Subcutaneous abdominal adipose tissue (tissue), 5 donors: ENCODE measurements around the gene GIPC1.
"Not testable (repeated sequence)": the region's sequence is repeated elsewhere in the genome, so short reads cannot be mapped to it uniquely, and the experiment has no call there.

Source experiments
- H3K27ac ChIP-seq: one replicate; pipeline ENCODE4 v1.7.0; 2013; ENCODE audit warnings: low read depth, mild to moderate bottlenecking, inconsistent platforms, low read length, moderate library complexity
- H3K27me3 ChIP-seq, 5 donors: one replicate each; pipeline ENCODE4 v1.7.0; 2013; ENCODE audit warnings: low read length in 5 of 5, inconsistent platforms in 1 of 5; ENCODE audit not compliant: control insufficient read depth in 5 of 5, insufficient read depth in 4 of 5
- H3K36me3 ChIP-seq, 5 donors: one replicate each; pipeline ENCODE4 v1.7.0; 2013; ENCODE audit warnings: low read length in 5 of 5; ENCODE audit not compliant: control insufficient read depth in 5 of 5, insufficient read depth in 5 of 5
- H3K4me1 ChIP-seq, 5 donors: one replicate each; pipeline ENCODE4 v1.7.0; 2013; ENCODE audit warnings: low read length in 5 of 5, mild to moderate bottlenecking in 3 of 5, moderate library complexity in 1 of 5; ENCODE audit not compliant: control insufficient read depth in 5 of 5, insufficient read depth in 5 of 5
- H3K4me3 ChIP-seq, 5 donors: one replicate each; pipeline ENCODE4 v1.7.0; 2013; ENCODE audit warnings: low read length in 5 of 5, low read depth in 1 of 5
- H3K9ac ChIP-seq, 5 donors: one replicate each; pipeline ENCODE4 v1.7.0; 2013; ENCODE audit warnings: low read length in 5 of 5, mild to moderate bottlenecking in 4 of 5, moderate library complexity in 3 of 5
- H3K9me3 ChIP-seq, 5 donors: one replicate each; pipeline ENCODE4 v1.7.0; 2013; ENCODE audit warnings: low read length in 5 of 5; ENCODE audit not compliant: control insufficient read depth in 5 of 5
- donor health status: healthy.
- donor health status: healthy.
- donor health status: healthy.
- donor health status: healthy.
- donor health status: healthy.

The GIPC1 gene

GRCh38 chr19:14496029-14496833, at the start of gene GIPC1:
GIPC1 (minus strand) TSS chr19:14496127; CDS start chr19:14482976, 13,151 bp downstream.
- Histone ChIP-seq H3K4me1 (peaks cover 15 to 35% (median 34%) of the 10 kb centered on the region in 5 donors), H3K27me3 (no peaks in the 10 kb centered on the region), H3K36me3 (peaks cover 0 to 13% (median 6%) of the 10 kb centered on the region in 5 donors), H3K9ac (peak within 1 kb of the TSS; percentile 26 to 79 (median 66)), H3K9me3 (no peaks in the 10 kb centered on the region), H3K27ac (peak within 1 kb of the TSS; percentile 88), H3K4me3 (peak within 1 kb of the TSS; percentile 43 to 80 (median 72))

- H3K9ac ChIP-seq, result no peak overlapping the region
These were observed 49.8 kb upstream of the GIPC1 start for GRCh38 chr19:14545716-14546082.

GRCh38 chr19:14544977-14545715, 49.2 kb upstream of the GIPC1 start:
- H3K4me3 ChIP-seq, result peak overlapping the region in 1 of 5 donors; percentile 15
- peak overlapping the region in 1 of 5 donors; percentile 50 for H3K9ac ChIP-seq
- H3K9me3 ChIP-seq, result no peaks in the 10 kb centered on the region
- H3K4me1 ChIP-seq, result peaks cover 5 to 28% (median 23%) of the 10 kb centered on the region in 5 donors
- no peaks in the 10 kb centered on the region for H3K27me3 ChIP-seq
- H3K36me3 ChIP-seq, result peaks cover 0 to 4% (median 3%) of the 10 kb centered on the region in 5 donors
- H3K27ac ChIP-seq, result peak overlapping the region; percentile 41

More at GRCh38 chr19:14545716-14546082, 49.8 kb upstream of the GIPC1 start:
- H3K4me1 ChIP-seq, result peaks cover 5 to 33% (median 23%) of the 10 kb centered on the region in 5 donors
- H3K27me3 ChIP-seq, result no peaks in the 10 kb centered on the region
- peak overlapping the region; percentile 41 for H3K27ac ChIP-seq
- no peaks in the 10 kb centered on the region for H3K9me3 ChIP-seq
- H3K4me3 ChIP-seq, result peak overlapping the region in 1 of 5 donors; percentile 15
- peaks cover 0 to 6% (median 4%) of the 10 kb centered on the region in 5 donors for H3K36me3 ChIP-seq

- H3K9me3 ChIP-seq, result no peaks in the 10 kb centered on the region
- H3K9ac ChIP-seq, result no peak overlapping the region
- no peaks in the 10 kb centered on the region for H3K27me3 ChIP-seq
- H3K36me3 ChIP-seq, result peaks cover 0 to 8% (median 3%) of the 10 kb centered on the region in 5 donors
- no peak overlapping the region for H3K27ac ChIP-seq
- H3K4me1 ChIP-seq, result peaks cover 5 to 25% (median 21%) of the 10 kb centered on the region in 5 donors
- H3K4me3 ChIP-seq, result no peak overlapping the region
These were observed 48.1 kb upstream of the GIPC1 start for GRCh38 chr19:14544047-14544446.

GRCh38 chr19:14542711-14543328, 46.9 kb upstream of the GIPC1 start:
- Histone ChIP-seq H3K27me3 (no peaks in the 10 kb centered on the region), H3K27ac (no peak overlapping the region), H3K9me3 (no peaks in the 10 kb centered on the region), H3K4me3 (peak overlapping the region in 1 of 5 donors; percentile 44), H3K9ac (no peak overlapping the region), H3K36me3 (peaks cover 0 to 4% (median 3%) of the 10 kb centered on the region in 5 donors), H3K4me1 (peaks cover 5 to 25% (median 21%) of the 10 kb centered on the region in 5 donors)

GRCh38 chr19:14541979-14542378, 46.1 kb upstream of the GIPC1 start:
- H3K27ac ChIP-seq, H3K27me3 ChIP-seq, H3K9ac ChIP-seq, H3K9me3 ChIP-seq, H3K36me3 ChIP-seq, H3K4me3 ChIP-seq: not testable (repeated sequence)
- H3K4me1 ChIP-seq, result peaks cover 5 to 29% (median 23%) of the 10 kb centered on the region in 5 donors

GRCh38 chr19:14540741-14541525, 45.0 kb upstream of the GIPC1 start:
- Histone ChIP-seq H3K27ac (no peak overlapping the region), H3K27me3 (no peaks in the 10 kb centered on the region), H3K4me3 (no peak overlapping the region), H3K4me1 (peaks cover 5 to 29% (median 24%) of the 10 kb centered on the region in 5 donors), H3K9me3 (no peaks in the 10 kb centered on the region), H3K9ac (peak overlapping the region in 1 of 5 donors; percentile 38), H3K36me3 (peaks cover 0 to 4% (median 3%) of the 10 kb centered on the region in 5 donors)

GRCh38 chr19:14536926-14537692, 41.2 kb upstream of the GIPC1 start:
- peaks cover 0 to 4% (median 3%) of the 10 kb centered on the region in 5 donors for H3K36me3 ChIP-seq
- H3K27me3 ChIP-seq, result no peaks in the 10 kb centered on the region
- no peak overlapping the region for H3K27ac ChIP-seq
- H3K4me1 ChIP-seq, result peaks cover 0 to 11% (median 7%) of the 10 kb centered on the region in 5 donors
- H3K9me3 ChIP-seq, result no peaks in the 10 kb centered on the region
- H3K9ac ChIP-seq, result no peak overlapping the region
- H3K4me3 ChIP-seq, result peak overlapping the region in 2 of 5 donors; percentile 18 to 42

GRCh38 chr19:14533450-14533849, 37.5 kb upstream of the GIPC1 start:
- peaks cover 0 to 39% (median 32%) of the 10 kb centered on the region in 5 donors for H3K4me1 ChIP-seq

More at GRCh38 chr19:14533450-14533849, 37.5 kb upstream of the GIPC1 start:
- Histone ChIP-seq H3K36me3 (no peaks in the 10 kb centered on the region), H3K4me3 (no peak overlapping the region), H3K9me3 (no peaks in the 10 kb centered on the region), H3K27me3 (no peaks in the 10 kb centered on the region), H3K27ac (no peak overlapping the region), H3K9ac (no peak overlapping the region)
